22Rv1 (cell line): ENCODE results near the gene SCAPER.

ENCODE experiments used
- CTCF ChIP-seq: fragments of 450-650 bp; IDR thresholded peaks from 2 replicates; pipeline ENCODE4 v1.5.1; 2017; ENCODE audit warnings: mild to moderate bottlenecking
- ZFX ChIP-seq: fragments of 450-650 bp; IDR thresholded peaks from 2 replicates; pipeline ENCODE4 v1.6.1; 2017; ENCODE audit warnings: antibody characterized with exemption, borderline replicate concordance

GRCh38 chr15:76787273-76787672, 117.9 kb downstream of the SCAPER start:
- TF ChIP-seq CTCF (no peak), ZFX (no peak)
